HepG2 (cell line): Measurements from ENCODE around the gene OR6S1. TPM values are rescaled to one million over a fixed set of nuclear protein-coding genes. Genes with fewer than 3 reads are reported as not detected.

Source experiments
- ATAC-seq: fragments of 200-7000 bp; cut with Tn5 transposase; 3 replicates; pipeline ENCODE4 v1.9.1; 2020; ENCODE audit warnings: mild to moderate bottlenecking, moderate library complexity
- BruUV-seq: library from RNA; stranded (reverse); fragments of 400-500 nt; replicated peaks from 2 replicates; lab custom pipeline; 2021; lab: Mats Ljungman, UMichigan
- CTCF ChIA-PET: fragments of 300-600 bp; formaldehyde crosslinking; extraction: SDS; loops from one replicate; lab custom pipeline; 2021; ENCODE audit warnings: low total read pairs, inconsistent platforms, low intra/inter-chr PET ratio; lab: Yijun Ruan, JAX
- POLR2A ChIA-PET: fragments of 350-600 bp; sonication (Branson Sonifier 250); formaldehyde crosslinking; loops from one replicate; lab custom pipeline; 2020; ENCODE audit warnings: antibody characterized with exemption, inconsistent platforms; lab: Yijun Ruan, JAX
- DNase-seq: peaks from one replicate; pipeline ENCODE4 v3.0.0-alpha.2; 2015; ENCODE audit warnings: low spot score
- FAIRE-seq: peaks from 3 replicates; lab custom pipeline; 2011; peaks lifted over from hg19 to GRCh38; lab: Jason Lieb, UNC
- H2AFZ ChIP-seq: one replicate; pipeline ENCODE4 v1.6.1; 2011; ENCODE audit warnings: low read length, inconsistent platforms
- H3K27ac ChIP-seq: fragments of 300-600 bp; 3 replicates; pipeline ENCODE4 v1.8.0; 2011; ENCODE audit warnings: mixed run types, mild to moderate bottlenecking, mixed read lengths, low read length, inconsistent platforms; ENCODE audit not compliant: insufficient read depth; ENCODE audit errors: extremely low read length
- H3K27me3 ChIP-seq, 2 experiments: fragments of 200-600 bp in 1 of 2; 2 replicates in 1 of 2; 3 replicates in 1 of 2; pipeline versions ENCODE4 v1.6.0 to v1.8.0; 2011; ENCODE audit warnings: low read length in 2 of 2, mild to moderate bottlenecking in 2 of 2, moderate library complexity in 2 of 2, inconsistent platforms in 1 of 2; ENCODE audit not compliant: insufficient read depth in 2 of 2, control insufficient read depth in 1 of 2
- H3K36me3 ChIP-seq, 2 experiments: fragments of 200-600 bp in 1 of 2; replicated peaks in 1 of 2; 2 replicates in 1 of 2; 3 replicates in 1 of 2; pipeline versions ENCODE4 v1.5.1 to v1.8.0; 2011; ENCODE audit warnings: low read length in 2 of 2, inconsistent platforms in 1 of 2; ENCODE audit not compliant: insufficient read depth in 2 of 2, control insufficient read depth in 1 of 2
- H3K4me1 ChIP-seq: 2 replicates; pipeline ENCODE4 v1.5.1; 2012; ENCODE audit warnings: low read length, inconsistent platforms; ENCODE audit not compliant: insufficient read depth
- H3K4me2 ChIP-seq: 2 replicates; pipeline ENCODE4 v1.6.0; 2011; ENCODE audit warnings: low read depth, low read length, inconsistent platforms
- H3K4me3 ChIP-seq, 3 experiments: fragments of 200-600 bp in 1 of 3; sonication (generic), shearing (Covaris generic) in 1 of 3; replicated peaks in 1 of 3; 2 replicates each; pipeline ENCODE4 v1.5.1; 2011 to 2016; ENCODE audit warnings: low read length in 3 of 3, inconsistent platforms in 2 of 3, low read depth in 2 of 3, mild to moderate bottlenecking in 2 of 3, control low read depth in 1 of 3, mixed read lengths in 1 of 3; ENCODE audit not compliant: insufficient read depth in 1 of 3
- H3K79me2 ChIP-seq: one replicate; pipeline ENCODE4 v1.6.1; 2011; ENCODE audit warnings: low read length, inconsistent platforms; ENCODE audit not compliant: insufficient read depth
- H3K9ac ChIP-seq: 2 replicates; pipeline ENCODE4 v1.6.0; 2011; ENCODE audit warnings: mild to moderate bottlenecking, low read depth, low read length, inconsistent platforms; ENCODE audit not compliant: insufficient read depth
- H3K9me3 ChIP-seq: 2 replicates; pipeline ENCODE4 v1.5.1; 2012; ENCODE audit warnings: mild to moderate bottlenecking, low read length
- H4K20me1 ChIP-seq: 2 replicates; pipeline ENCODE4 v1.6.0; 2011; ENCODE audit warnings: inconsistent platforms, mild to moderate bottlenecking, low read length, moderate library complexity; ENCODE audit not compliant: insufficient read depth
- FOSL1 ChIP-seq: sonication (generic); formaldehyde crosslinking; IDR thresholded peaks from 2 replicates; pipeline ENCODE4 v1.9.0; 2021; ENCODE audit warnings: missing genetic modification reagents, borderline replicate concordance
- HNF4A ChIP-seq: sonication (generic); formaldehyde crosslinking; IDR thresholded peaks from 2 replicates; pipeline ENCODE4 v1.4.0; 2020; ENCODE audit warnings: missing genetic modification reagents
- KLF16 ChIP-seq, 2 experiments: sonication (generic) in 1 of 2; formaldehyde crosslinking in 1 of 2; IDR thresholded peaks; 2 replicates each; pipeline versions ENCODE4 v1.6.1 to v1.8.0; 2016 to 2023; ENCODE audit warnings: missing genetic modification reagents in 2 of 2, missing compliant biosample characterization in 1 of 2
- MIXL1 ChIP-seq: IDR thresholded peaks from 2 replicates; pipeline ENCODE4 v1.6.1; 2016
- MYPOP ChIP-seq: sonication (generic); formaldehyde crosslinking; IDR thresholded peaks from 2 replicates; pipeline ENCODE4 v1.8.1; 2023; ENCODE audit warnings: mild to moderate bottlenecking, moderate library complexity, missing genetic modification reagents
- NR2C2 ChIP-seq: sonication (generic); formaldehyde crosslinking; IDR thresholded peaks from 2 replicates; pipeline ENCODE4 v1.4.0; 2020; ENCODE audit warnings: missing genetic modification reagents, mild to moderate bottlenecking, moderate library complexity, borderline replicate concordance
- NR2F6 ChIP-seq, 2 experiments: IDR thresholded peaks; 2 replicates each; pipeline ENCODE4 v1.6.1; 2016; ENCODE audit warnings: antibody characterized with exemption in 1 of 2, mild to moderate bottlenecking in 1 of 2
- TBP ChIP-seq: sonication (generic); formaldehyde crosslinking; IDR thresholded peaks from 2 replicates; pipeline ENCODE4 v1.5.0; 2020; ENCODE audit warnings: missing genetic modification reagents
- TGIF2 ChIP-seq: IDR thresholded peaks from 2 replicates; pipeline ENCODE4 v1.6.1; 2016; ENCODE audit warnings: control low read depth, missing compliant biosample characterization
- ZNF282 ChIP-seq: fragments of 450-650 bp; IDR thresholded peaks from 2 replicates; pipeline ENCODE4 v1.6.1; 2018; ENCODE audit not compliant: partially characterized antibody
- ZNF292 ChIP-seq: sonication (generic); formaldehyde crosslinking; IDR thresholded peaks from 2 replicates; pipeline ENCODE4 v1.8.1; 2022; ENCODE audit warnings: mild to moderate bottlenecking, low read depth, missing genetic modification reagents, borderline replicate concordance
- ZNF337 ChIP-seq: sonication (generic); formaldehyde crosslinking; IDR thresholded peaks from 2 replicates; pipeline ENCODE4 v1.5.1; 2020; ENCODE audit warnings: missing genetic modification reagents, low read depth, mild to moderate bottlenecking, borderline replicate concordance
- ZNF414 ChIP-seq: sonication (generic); formaldehyde crosslinking; IDR thresholded peaks from 2 replicates; pipeline ENCODE4 v1.5.0; 2020; ENCODE audit warnings: missing genetic modification reagents
- ZNF547 ChIP-seq: sonication (generic); formaldehyde crosslinking; IDR thresholded peaks from 2 replicates; pipeline ENCODE4 v1.5.1; 2020; ENCODE audit warnings: mild to moderate bottlenecking, missing genetic modification reagents
- ZNF558 ChIP-seq: sonication (generic); formaldehyde crosslinking; IDR thresholded peaks from 2 replicates; pipeline ENCODE4 v1.9.0; 2022; ENCODE audit warnings: mild to moderate bottlenecking, missing genetic modification reagents, borderline replicate concordance
- ZNF777 ChIP-seq: sonication (generic); formaldehyde crosslinking; IDR thresholded peaks from 2 replicates; pipeline ENCODE4 v1.4.0; 2020; ENCODE audit warnings: missing genetic modification reagents
- WGBS: methylation state at CpG from one replicate; pipeline ENCODE4 v1.1.6; 2017; ENCODE audit warnings: low lambda C conversion rate; 5-methylcytosine and 5-hydroxymethylcytosine counted together
- in situ Hi-C: cut with HindIII; loops from 2 replicates; pipeline ENCODE4 v1.10.0; 2017; ENCODE audit warnings: low pct_unique_long_range_greater_than_20kb; ENCODE audit not compliant: extremely low pct_ligation_motif_present
- intact Hi-C: fragments of 100-400 bp; cut with micrococcal nuclease; formaldehyde crosslinking; loops from one replicate; pipeline ENCODE4 v1.10.0; 2022; ENCODE audit not compliant: unreplicated experiment
- polyA plus RNA-seq, 8 experiments: library from polyadenylated mRNA; depleted of rRNA in 3 of 8; stranded (reverse) in 7 of 8; unstranded in 1 of 8; fragments of >200 nt; fragmentation: Illumina TruSeq in 4 of 8; extraction: Trizol in 4 of 8; gene quantifications; 2 replicates each; pipeline versions ENCODE4 v1.2.1 to v1.2.3, GENCODE V29; 2011 to 2016; ENCODE audit warnings: low read depth in 4 of 8, missing spikeins in 1 of 8, mixed read lengths in 1 of 8; ENCODE audit not compliant: insufficient read depth in 1 of 8
- total RNA-seq, 5 experiments: library from RNA; depleted of rRNA; stranded (reverse); fragments of >200 nt; fragmentation: Illumina TruSeq; extraction: Trizol; gene quantifications; 2 replicates each; pipeline ENCODE4 v1.2.3, GENCODE V29; 2016; ENCODE audit warnings: low read depth in 1 of 5
- TF ChIP-seq, protein P1 (sequence below): sonication (generic); formaldehyde crosslinking; IDR thresholded peaks from 2 replicates; pipeline ENCODE4 v1.4.0; 2020; ENCODE audit warnings: low read depth, missing genetic modification reagents

OR6S1 gene
- total and polyA plus RNA-seq, 2 of the 13 experiments (the other 11 are each of a cell fraction or from before 2014, with no cell fraction given): 0.09 TPM; not detected in 1

DNA sequence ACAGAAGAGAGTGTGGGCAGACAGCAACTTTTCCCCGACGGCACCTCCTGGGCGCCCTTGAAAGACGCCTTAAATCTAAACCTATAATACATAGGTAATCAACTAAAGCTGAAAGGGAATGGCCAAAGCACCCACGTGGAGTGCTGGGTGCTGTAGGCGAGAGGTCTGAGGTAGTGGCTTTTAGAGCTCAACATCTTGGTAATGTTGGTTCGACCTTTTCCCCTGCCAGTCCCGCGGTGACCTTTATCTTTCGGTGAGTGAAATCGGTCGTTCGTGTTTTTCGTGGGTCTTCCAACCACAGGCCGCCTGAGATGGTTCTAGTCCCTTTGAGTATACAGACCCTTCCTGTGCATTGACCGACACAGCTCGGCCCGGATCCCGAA lies 9.1 kb downstream of the OR6S1 start (continued):
- TF ChIP-seq, protein P1, sequence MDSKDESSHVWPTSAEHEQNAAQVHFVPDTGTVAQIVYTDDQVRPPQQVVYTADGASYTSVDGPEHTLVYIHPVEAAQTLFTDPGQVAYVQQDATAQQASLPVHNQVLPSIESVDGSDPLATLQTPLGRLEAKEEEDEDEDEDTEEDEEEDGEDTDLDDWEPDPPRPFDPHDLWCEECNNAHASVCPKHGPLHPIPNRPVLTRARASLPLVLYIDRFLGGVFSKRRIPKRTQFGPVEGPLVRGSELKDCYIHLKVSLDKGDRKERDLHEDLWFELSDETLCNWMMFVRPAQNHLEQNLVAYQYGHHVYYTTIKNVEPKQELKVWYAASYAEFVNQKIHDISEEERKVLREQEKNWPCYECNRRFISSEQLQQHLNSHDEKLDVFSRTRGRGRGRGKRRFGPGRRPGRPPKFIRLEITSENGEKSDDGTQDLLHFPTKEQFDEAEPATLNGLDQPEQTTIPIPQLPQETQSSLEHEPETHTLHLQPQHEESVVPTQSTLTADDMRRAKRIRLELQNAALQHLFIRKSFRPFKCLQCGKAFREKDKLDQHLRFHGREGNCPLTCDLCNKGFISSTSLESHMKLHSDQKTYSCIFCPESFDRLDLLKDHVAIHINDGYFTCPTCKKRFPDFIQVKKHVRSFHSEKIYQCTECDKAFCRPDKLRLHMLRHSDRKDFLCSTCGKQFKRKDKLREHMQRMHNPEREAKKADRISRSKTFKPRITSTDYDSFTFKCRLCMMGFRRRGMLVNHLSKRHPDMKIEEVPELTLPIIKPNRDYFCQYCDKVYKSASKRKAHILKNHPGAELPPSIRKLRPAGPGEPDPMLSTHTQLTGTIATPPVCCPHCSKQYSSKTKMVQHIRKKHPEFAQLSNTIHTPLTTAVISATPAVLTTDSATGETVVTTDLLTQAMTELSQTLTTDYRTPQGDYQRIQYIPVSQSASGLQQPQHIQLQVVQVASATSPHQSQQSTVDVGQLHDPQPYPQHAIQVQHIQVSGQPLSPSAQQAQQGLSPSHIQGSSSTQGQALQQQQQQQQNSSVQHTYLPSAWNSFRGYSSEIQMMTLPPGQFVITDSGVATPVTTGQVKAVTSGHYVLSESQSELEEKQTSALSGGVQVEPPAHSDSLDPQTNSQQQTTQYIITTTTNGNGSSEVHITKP: 0 out of 2 replicates have a peak, but pooled peaks have one; percentile 3
- TF ChIP-seq MIXL1: no peak
- 0 out of 2 replicates have a peak, but pooled peaks have one; percentile 41 for TF ChIP-seq ZNF337 (CRISPR knock-in tag)
- 0 out of 2 replicates have a peak, but pooled peaks have one; percentile 33 for TF ChIP-seq ZNF414
- TF ChIP-seq ZNF558: 0 out of 2 replicates have a peak, but pooled peaks have one; percentile 24
- TF ChIP-seq ZNF777: peak; percentile 67
- no peak for TF ChIP-seq HNF4A (CRISPR knock-in tag)
- TF ChIP-seq ZNF547: 0 out of 2 replicates have a peak, but pooled peaks have one; percentile 16

GRCh38 chr14:20631880-20632389 lies 9.6 kb downstream of the OR6S1 start:
- Histone ChIP-seq H3K9ac (peak overlapping the region; percentile 48), H3K4me1 (peaks cover 41% of the 10 kb centered on the region), H3K79me2 (no peaks in the 10 kb centered on the region), H3K4me2 (peak overlapping the region; percentile 78), H3K27ac (peak overlapping the region; percentile 33), H3K9me3 (no peaks in the 10 kb centered on the region), H3K4me3 (peak overlapping the region; percentile 69 to 78 (median 77)), H3K27me3 (no peaks in the 10 kb centered on the region; a peak in 1 of 5 replicates), H4K20me1 (no peaks in the 10 kb centered on the region), H3K36me3 (no peaks in the 10 kb centered on the region), H2AFZ (peak overlapping the region; percentile 86)
- in situ Hi-C loops (loop anchor here (5.0 kb wide), 1 partner anchor 50 kb away; the partner anchor contains the start of gene RNASE4), intact Hi-C loops (loop anchor here (1.0 to 2.0 kb wide), 4 partner anchors 19 to 59 kb away; no protein-coding TSS in a partner anchor)
- WGBS: 2% methylated on average over 18 of the region's 18 CpGs
- peak; percentile 83 for ATAC-seq
- CTCF ChIA-PET: interaction anchor here (1.5 kb wide), 1 partner anchor 19 kb away, joined by 6 read pairs; no protein-coding TSS in a partner anchor
- FAIRE-seq: peak; percentile 59
- BruUV-seq: no TSS peak
- POLR2A ChIA-PET: interaction anchor here (0.6 to 3.3 kb wide), 8 partner anchors 18 to 289 kb away, joined by 3 to 99 read pairs (median 6); partner anchors contain the start of genes PARP2 and RNASE4
- DNase-seq: peak; percentile 83
- no peak for TF ChIP-seq FOSL1 (CRISPR knock-in tag)
- no peak for TF ChIP-seq MYPOP
- TF ChIP-seq ZNF282: no peak
- TF ChIP-seq NR2C2 (CRISPR knock-in tag): no peak
- TF ChIP-seq NR2F6 (IDR thresholded peaks at IDR 0.05): no peak
- peak; percentile 4; the same call in 1 of the 2 replicates for TF ChIP-seq NR2F6 (CRISPR knock-in tag; IDR thresholded peaks at IDR 0.05)
- 0 out of 4 replicates have a peak, but pooled peaks of 1 of the 2 experiments have one; percentile 23 for TF ChIP-seq KLF16 (CRISPR knock-in tag; IDR thresholded peaks at IDR 0.05)
- TF ChIP-seq TGIF2 (CRISPR knock-in tag): no peak; the same call in 1 of the 2 replicates
- TF ChIP-seq TBP (CRISPR knock-in tag): no peak
- TF ChIP-seq ZNF292 (CRISPR knock-in tag): 0 out of 2 replicates have a peak, but pooled peaks have one; percentile 29
